CD4-positive, alpha-beta T cell treated with Interleukin-10 for 1 hour (primary cell): ENCODE measurements around the gene PLAAT4.

Experiments
- DNase-seq: peaks from one replicate; pipeline ENCODE4 v3.0.0-alpha.2; 2020

The PLAAT4 gene, protein sequence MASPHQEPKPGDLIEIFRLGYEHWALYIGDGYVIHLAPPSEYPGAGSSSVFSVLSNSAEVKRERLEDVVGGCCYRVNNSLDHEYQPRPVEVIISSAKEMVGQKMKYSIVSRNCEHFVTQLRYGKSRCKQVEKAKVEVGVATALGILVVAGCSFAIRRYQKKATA

DNA sequence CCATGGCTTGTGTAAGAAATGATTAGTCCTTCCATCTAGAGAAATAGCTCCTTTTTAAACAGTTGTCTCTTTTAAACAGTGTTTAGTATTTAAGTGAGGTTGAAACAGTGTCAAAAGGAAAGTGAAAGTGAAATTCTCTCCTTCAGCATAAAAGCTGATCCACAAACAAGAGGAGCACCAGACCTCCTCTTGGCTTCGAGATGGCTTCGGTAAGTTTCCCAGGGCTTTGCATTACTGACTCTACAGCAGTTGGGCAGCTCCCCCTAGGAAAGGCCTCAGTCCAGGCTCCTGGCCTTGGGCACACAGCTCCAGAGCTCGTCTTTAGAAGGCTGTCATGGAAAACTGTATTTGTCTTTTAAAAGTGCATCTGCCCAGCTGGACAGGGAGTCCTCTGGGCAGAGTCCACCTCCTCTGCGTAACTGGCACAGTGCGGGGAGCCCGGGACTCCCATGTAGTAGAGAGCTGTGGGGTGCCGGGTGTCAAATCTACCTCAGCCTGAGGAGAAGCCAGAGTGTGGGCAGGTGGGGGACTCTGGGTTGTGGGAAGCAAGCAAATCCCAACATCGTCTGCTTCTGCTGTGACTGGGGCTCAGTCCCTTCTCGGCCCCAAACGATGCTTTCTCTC lies at the start of gene PLAAT4:
PLAAT4 (plus strand) TSS at position 140 of the 624 bp plus-strand sequence; CDS start at position 201, 61 bp downstream.
- DNase-seq = peak; percentile 68

DNA sequence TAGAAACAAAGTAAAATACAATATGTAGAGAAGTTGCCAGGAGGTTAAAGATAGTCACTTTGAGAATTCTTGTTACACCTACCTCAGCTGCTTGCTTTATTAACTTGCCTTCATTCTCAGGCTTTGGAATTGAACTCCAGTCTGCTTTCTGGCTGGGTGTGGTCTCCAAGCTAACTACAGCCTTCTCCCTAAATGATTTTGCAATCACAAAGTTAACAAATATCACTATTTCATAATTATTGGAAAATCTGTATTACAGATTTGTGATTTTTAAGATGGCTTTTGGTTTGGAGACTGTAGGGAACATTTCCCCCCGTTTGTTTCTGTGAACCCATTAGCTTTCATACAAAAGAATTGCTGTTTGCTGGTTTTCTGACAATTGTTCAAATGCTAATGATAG lies 47.8 kb upstream of the PLAAT4 start:
- no peak for DNase-seq

DNA sequence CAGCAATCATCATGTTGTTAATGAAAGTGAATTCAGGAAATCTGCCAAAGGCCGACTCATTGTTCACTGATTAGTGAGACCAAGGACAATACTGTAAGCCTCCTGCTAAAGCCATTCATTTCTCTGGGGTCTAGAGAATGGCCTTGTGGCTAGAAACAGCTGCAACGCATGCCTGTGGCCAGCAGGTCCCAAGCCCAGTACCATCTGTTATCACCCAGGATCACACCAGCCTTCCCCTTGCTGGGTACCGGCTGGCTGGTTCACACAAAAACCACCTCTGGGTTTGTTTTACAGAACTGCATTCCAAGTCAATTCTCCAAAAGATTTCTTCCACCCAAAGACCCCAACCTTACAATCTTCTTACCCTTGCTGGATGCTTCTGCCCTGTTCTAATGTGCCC lies 46.7 kb upstream of the PLAAT4 start:
- no peak for DNase-seq

DNA sequence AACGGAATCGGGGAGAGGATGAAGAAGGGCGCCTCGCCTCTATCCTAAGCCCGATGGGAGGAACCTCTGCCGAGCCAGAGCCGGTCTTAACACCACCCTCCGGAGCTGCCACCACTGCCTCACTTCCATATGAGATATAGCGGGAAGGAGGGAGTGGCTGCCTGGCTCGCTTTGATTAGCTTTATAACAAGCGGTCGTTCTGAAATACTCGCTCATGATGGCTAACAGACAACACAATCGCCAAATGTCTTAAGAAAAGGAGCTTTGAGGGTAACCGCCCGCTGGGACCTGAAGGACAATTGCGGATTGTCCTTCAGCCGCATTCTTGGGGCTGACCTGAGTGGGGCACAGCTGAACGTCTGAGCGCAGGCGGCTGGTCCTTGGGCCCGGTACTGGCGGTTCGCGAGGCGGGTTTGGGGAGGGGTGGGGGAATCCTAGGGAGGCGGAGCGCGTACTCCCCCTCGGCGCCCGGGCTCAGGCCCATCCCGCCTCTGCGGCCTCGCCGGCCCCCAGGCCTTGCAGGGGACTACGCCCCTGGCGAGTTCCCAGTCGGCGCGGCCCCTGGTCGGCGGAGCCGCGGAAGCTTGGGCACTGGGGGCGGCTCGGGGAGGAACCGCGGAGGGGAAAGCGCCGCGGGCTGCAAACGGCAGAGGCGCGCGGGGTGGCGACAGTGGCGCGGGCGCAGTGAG lies 45.9 kb upstream of the PLAAT4 start, which contains the start of gene PLAAT5:
PLAAT5 (minus strand) TSS at position 617 of the 689 bp plus-strand sequence; CDS start at position 484, 133 bp downstream.
- DNase-seq = peak; percentile 12

DNA sequence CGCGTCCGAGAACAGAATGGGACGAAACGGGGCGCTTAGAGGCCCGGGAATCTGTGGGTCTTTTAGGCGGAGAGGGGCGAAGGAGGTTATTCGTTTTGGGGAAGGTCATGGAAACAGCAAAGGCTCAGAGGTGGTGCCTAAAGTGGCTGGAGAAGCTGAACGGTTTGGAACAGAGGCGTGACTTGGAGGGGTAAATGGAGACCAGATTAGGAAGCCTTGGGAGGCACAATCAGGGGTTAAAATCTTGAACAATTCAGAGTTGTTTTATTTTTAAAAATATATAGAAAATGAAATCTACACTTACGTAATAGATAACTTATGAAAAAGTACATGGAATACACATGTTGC lies 45.4 kb upstream of the PLAAT4 start:
- no peak for DNase-seq

DNA sequence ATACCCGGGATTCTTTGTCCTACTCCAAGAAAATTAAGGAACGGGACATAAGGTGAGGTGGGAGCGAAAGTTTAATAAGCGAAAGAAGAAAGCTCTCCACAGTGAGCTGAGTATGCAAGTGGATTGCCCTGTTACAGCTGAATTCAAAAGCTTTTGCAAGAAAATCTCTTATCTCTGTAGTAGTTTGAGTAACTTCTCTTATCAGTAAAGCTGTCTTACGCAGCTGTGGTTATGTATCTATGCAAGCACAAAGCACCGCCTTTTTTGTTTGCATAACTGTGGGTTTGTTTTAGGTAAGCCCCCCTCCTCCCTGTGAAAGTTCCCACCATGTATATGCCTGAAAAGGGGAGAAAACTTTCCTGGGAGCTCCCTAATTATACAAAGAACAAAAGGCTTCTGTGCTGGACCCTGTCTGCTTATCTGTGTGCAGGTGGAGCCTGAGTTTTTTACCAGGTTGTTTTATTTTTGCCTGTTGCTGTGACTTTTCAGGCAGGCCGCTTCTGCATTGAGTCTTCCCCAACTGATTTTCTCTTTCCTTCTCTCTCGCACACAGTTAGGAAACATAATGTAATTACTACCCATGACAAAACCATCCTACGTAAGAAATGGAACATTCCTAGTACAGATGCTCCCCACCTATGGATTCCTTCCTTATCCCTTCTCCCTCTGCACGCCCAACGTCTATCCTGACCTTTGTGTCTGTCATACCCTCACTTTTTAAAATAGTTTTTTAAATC lies 44.8 kb upstream of the PLAAT4 start:
- peak; percentile 4 for DNase-seq

DNA sequence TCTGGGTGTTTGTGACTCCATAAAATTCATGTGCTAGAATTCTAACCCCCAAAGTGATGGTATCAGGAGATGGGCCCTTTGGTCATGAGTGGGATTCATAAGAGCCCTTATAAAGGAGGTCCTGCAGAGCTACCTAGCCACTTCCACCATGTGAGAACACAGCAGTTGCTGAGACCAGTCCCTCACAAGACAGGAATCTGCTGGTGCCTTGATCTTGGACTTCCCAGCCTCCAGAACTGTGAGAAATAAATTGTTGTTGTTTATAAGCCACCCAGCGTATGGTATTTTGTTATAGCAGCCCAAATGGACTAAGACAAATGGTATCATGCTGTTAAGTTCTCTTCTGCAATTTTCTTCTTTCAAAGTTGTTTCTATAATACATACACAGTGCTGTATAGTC lies 44.2 kb upstream of the PLAAT4 start:
- DNase-seq = no peak

DNA sequence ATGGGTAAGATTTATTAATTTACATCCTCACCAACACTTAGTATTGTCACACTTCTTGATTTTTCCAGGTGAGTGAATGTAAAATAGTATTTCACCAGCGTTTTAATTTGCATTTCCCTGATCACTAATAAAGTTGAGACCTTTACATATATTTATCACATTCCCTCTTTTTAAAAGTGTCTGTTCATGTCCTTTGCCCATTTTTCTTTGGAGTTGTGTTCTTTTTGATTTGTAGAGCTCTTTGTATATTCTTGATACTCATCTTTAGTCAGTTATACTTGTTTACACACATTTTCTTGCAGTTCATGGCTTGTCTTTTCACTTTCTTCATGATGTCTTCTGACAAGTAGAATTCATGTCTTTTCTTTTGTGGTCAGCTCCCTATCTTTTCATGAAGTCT lies 43.5 kb upstream of the PLAAT4 start:
- DNase-seq = no peak

DNA sequence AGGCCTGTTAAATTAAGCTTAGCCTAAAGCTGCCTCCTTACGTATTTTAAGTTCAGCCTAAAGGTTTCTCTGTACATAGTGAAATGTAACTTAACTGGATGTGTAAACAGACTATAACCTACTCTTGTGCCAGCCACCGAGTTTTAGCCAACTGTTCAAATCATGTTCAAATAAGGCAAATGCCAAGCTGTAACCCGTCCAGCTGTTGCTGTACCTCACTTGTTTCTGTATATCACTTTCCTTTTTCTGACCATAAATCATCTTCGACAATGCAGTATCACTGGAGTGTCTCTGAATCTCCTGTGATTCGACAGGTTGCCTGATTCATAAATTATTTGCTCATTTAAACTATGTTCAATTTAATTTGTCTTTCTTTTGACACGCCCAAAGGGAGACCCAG lies 41.6 kb upstream of the PLAAT4 start:
- no peak for DNase-seq

DNA sequence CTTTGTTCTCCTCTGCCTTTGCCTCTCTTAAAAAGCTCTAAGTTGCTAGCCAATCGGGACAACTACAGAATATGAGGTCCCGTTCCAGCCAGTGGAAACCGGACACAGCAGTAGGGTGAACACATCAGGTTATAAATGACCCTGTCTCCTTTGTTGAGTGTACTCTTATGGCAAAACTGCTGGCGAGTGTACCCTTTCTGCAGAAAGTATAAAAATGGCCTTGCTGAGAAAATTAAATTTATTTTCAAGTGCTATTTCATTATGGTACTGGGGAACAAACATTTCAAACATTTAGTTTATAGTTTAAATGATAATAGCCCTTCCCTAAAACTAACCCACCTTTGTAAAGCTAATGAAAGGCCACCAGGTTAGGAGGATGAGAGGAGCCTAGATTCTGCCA lies 36.7 kb upstream of the PLAAT4 start:
- no peak for DNase-seq

DNA sequence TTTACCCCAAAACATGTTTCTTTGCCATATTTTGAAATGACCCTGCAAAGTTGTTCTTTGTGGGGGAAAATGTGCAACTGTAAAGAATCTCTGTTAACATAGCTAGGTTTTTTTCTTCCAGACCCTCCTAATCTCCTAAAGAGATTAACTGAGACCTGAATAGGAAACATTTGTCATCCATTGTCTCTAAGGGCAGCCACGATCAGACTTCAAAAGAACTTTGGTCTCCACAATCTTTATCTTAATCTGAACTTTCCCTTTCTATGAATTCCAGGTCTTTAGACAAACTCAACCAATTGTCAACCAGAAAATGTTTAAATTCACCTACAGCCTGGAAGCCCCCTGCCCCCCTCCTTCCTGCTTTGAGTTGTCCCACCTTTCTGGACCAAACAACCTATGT lies 35.4 kb upstream of the PLAAT4 start:
- no peak for DNase-seq

DNA sequence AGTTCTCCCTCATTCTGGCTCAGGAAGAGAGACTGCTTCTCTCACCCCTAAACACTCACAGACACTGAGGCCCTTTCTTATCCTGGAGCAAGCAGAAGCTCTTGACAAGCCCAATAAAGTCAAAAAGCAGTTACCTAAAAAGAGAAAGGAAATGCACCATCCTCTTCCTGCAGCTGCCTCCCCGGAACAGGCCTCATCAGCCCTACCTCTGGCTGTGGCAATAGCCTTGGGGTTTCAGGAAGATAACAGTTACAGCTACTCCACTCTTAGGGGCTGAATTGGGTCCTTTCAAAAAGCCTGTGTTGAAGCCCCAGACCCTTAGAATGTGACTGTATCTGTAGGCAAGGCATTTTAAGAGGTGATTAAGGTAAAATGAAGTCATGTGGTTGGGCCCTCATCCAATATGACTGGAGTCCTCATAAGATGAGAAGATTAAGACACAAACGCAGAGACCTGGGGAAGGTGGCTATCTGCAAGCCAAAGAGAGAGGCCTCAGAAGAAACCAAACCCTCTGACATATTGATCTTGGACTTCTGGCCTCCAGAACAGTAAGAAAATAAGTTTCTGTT lies 34.3 kb upstream of the PLAAT4 start:
- DNase-seq = no peak

DNA sequence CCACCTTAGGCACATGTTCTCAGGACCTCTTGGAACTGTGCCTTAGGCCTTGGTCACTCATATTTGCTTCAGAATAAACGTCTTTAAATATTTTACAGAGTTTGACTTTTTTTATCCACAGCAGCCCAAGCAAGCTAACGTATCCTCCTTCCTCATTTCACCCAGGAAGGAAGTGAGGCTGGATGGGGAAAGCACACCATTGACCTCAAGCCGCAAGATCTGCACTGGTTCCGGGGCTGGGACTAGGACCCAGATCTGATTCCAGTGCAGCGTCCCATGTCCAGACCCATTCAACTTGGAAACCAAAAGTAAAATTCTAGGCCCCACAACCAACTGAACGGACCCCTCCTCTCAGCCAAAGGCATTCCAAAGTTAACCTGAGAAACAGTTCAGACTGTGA lies 33.1 kb upstream of the PLAAT4 start:
- no peak for DNase-seq

DNA sequence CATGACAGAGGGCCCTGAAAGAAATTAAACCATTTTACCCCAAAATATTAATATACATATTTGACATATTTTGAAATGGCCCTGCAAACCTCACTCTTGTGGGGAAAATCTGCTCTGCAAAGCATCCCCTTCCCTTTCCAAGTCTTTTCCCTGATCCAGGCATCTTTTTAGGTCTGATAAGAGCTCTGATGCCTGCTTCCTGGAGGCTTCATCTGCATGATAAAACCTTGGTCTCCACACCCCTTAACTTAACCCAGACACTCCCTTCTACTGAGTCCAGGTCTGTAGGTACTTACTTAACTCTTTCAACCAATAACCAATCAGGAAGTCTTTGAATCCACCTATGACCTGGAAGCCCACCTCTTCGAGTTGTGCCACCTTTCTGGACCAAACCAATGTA lies 32.6 kb upstream of the PLAAT4 start:
- no peak for DNase-seq

DNA sequence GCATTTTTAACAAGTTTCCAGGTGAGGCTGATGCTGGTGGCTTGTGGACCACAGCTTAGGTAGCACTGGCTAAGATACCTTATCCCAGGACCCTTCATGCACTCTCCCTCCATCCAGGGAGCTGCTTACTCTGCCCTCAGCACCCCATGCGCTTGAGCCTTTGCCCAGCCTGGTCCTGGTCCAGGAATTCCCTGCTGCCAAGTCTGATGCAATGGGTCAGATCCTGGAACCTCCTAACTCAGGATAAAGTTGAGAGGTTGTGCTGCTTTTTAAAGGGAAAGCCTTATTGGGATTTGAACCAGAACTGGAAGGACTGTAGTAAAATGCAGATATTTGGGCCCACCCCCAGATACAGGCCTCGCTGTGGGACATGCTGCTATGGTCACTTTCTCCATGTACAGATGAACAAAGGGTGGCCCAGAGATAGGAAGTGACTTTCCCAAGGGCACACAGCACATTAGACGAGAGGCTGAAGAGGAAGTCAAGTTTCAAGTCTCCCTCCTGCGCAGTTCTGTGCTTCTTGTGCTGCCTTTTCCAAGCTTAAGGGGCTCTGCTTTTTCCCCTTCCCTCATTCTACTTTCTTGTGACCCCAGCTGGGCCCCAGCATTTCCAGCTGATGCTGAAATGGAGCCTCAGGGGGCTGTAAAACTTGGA lies 31.5 kb upstream of the PLAAT4 start:
- no peak for DNase-seq

DNA sequence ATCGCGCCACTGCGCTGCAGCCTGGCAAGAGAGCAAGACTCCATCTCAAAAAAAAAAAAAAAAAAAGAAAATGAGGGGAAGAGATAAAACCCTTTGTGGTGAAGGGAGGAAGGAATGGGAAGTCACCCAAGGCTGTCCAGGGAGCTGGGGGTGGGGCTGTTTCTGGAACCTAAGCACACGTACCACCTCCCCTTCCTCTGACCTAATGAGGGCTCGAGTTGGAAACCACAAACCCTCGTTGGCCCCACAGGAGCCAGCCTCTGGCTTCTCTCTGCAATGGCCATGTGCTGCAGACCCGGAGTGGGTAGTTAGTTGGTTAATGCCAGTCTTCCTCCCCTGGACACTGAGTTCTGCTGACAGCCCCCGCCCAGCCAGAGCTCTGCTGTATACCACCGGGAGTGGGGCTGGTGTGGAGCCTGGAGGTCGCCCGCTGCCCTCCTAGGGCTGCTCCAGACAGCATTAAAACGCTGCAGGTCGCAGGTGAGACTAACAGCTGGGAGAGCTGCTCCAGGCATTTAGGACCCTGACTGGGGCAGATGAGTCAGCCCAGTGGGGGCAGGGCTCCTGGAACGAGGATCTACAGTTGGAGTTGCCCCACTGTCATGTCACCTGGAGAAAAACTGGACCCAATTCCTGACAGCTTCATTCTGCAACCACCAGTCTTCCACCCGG lies 30.6 kb upstream of the PLAAT4 start, which contains the start of gene LGALS12:
LGALS12 (plus strand) TSS at position 228 of the 672 bp plus-strand sequence; CDS start at position 603, 375 bp downstream.
- peak; percentile 7 for DNase-seq

DNA sequence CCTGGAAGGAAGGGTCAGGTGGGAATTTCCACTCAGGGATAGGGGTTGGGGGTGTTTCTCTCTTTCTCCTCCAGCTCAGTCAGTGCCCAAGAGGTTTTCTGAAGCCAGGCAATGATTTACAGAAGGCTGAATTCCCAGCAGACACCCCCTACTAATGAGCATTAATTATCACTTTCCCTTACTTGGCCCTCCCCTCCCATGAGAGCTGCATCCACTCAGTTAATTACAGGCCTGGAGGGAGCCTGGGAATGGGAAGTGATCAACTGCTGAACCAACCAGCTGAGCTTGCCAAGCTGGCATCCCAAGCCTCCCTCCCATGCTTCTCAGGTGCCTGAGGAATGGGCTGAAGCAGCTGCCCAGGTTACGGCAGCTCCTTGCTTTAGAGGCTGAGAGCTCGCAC lies 29.7 kb upstream of the PLAAT4 start:
- DNase-seq = no peak

DNA sequence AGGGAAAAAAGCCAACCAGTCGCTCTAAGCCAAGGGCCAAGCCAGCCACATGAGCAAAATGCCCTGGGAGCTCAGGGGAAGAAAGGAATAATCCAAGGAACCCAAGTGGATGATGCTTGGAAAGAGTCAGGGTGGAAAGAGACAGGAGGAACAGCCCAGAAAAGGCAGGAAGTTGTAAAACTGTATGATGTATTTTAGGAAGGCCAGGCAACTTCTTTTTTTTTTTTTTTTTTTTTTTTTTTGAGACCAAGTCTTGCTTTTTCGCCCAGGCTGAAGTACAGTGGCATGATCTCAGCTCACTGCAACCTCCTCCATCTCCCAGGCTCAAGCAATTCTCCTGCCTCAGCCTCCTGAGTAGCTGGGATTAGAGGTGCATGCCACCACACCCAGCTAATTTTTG lies 29.1 kb upstream of the PLAAT4 start:
- no peak for DNase-seq

DNA sequence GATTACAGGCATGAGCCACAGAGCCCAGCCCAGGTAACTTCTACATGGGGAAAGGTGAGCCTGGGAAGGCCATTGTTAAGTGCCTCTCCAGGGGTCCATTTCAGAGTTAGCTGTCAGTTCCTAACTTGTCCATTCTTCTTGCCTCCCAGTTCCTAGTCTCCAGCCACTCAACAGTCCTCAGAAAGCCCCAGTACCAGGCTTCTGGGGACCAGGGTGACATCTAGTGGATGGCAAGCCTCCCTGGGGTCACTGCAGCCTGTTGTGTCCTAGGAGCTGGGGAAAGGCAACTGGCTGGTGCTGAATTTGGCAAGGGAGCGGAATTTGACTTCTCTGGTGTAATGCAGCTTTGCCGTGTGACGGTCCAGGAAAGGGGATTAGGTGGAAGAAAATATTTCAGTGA lies 28.6 kb upstream of the PLAAT4 start:
- no peak for DNase-seq

DNA sequence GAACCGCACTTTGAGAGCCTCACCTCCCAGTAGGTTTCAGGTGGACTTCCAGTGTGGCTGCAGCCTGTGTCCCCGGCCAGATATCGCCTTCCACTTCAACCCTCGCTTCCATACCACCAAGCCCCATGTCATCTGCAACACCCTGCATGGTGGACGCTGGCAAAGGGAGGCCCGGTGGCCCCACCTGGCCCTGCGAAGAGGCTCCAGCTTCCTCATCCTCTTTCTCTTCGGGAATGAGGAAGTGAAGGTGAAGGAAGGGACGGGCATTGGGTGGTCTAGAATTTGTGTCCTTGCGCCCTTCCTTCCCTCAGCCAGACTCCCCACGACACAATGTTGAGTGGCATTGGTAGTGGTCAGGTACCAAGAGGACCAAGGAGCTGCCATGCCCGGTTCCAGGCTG lies 27.9 kb upstream of the PLAAT4 start:
- DNase-seq = no peak

DNA sequence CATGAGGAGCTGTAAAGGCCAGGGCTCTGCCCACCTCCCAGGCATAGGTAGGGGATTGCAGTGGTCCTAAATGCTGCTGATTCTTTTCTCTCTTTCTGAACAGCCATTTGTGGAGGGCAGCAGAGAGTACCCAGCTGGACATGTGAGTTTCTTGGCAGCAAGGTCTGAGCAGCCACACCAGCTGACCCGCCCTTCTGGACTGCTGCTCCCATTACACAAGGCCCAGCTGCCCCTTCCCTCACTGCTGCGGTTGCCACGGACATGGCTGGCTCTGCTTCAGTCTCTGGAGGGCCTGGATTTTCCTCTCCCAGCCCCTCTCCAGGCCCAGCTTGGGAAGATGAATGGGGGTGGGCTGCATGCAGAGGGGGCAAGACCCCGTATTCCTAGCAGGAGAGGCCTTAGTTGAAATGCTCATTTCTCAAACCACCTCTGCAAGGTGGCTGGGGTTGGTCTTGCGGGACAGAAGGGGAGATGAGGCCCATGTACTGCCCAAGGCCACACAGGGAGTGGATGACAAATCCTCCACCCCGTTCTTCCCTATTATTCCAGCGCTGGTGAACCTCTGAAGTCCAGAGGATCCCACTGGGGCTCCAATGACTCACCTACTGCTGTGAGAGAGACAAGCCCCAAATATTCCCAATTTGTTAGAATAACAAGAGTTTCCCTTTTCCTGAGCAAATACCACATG lies 26.1 kb upstream of the PLAAT4 start:
- DNase-seq = no peak
